AG09309 (cell line): ENCODE measurements around the gene CFLAR.
"Not testable (repeated sequence)": the region's sequence is repeated elsewhere in the genome, so short reads cannot be mapped to it uniquely, and the experiment has no call there.

Experiments used
- DNase-seq: peaks from one replicate; pipeline ENCODE4 v3.0.0-alpha.2; 2010; ENCODE audit warnings: low read depth
- H3K4me3 ChIP-seq: 2 replicates; pipeline ENCODE4 v1.5.1; 2011; ENCODE audit warnings: mild to moderate bottlenecking, low read depth, low read length, moderate library complexity; ENCODE audit not compliant: control insufficient read depth
- TF ChIP-seq, protein P1 (sequence below): IDR thresholded peaks from 2 replicates; pipeline ENCODE4 v1.5.1; 2011; ENCODE audit warnings: mild to moderate bottlenecking, low read depth, low read length, inconsistent platforms; ENCODE audit not compliant: insufficient read depth, control insufficient read depth; ENCODE audit errors: missing control alignments

Gene CFLAR

DNA sequence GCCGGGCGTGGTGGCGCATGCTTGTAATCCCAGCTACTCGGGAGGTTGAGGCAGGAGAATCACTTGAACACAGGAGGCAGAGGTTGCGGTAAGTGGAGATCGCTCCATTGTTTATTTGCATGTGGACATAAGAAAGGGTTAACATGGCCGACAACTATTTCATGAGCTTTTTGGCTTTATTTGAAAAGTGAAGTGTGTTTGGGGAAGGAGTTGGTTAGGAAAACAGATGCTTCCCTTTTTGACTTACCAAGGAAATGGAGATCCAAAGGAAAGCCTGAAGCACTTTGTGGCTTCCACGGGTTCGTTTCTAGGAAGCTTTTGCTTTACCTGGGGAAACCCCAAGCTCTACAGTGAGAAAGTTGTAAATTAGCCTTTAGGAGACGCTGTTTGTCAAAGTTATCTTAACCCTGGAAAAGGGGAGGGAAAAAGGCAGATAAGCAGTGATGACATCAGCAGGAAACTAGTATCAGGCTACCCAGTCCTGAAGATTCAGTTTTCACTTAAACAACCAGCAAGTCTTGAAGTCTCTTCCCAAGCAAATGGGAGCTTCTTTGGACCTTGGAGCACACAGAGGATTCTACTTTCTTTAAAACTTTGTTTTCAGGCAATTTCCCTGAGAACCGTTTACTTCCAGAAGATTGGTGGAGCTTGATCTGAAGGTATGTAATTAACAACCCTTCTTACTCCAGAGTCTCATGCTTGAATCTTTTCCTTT is 66.8 kb downstream of the CFLAR start, which contains the start of gene CASP10:
CASP10 (plus strand) TSS at position 492 of the 715 bp plus-strand sequence. CDS start 2,637 bp downstream, outside the sequence.
- peak within 1 kb of the TSS; percentile 24 for H3K4me3 ChIP-seq
- no peak for DNase-seq
- TF ChIP-seq, protein P1, sequence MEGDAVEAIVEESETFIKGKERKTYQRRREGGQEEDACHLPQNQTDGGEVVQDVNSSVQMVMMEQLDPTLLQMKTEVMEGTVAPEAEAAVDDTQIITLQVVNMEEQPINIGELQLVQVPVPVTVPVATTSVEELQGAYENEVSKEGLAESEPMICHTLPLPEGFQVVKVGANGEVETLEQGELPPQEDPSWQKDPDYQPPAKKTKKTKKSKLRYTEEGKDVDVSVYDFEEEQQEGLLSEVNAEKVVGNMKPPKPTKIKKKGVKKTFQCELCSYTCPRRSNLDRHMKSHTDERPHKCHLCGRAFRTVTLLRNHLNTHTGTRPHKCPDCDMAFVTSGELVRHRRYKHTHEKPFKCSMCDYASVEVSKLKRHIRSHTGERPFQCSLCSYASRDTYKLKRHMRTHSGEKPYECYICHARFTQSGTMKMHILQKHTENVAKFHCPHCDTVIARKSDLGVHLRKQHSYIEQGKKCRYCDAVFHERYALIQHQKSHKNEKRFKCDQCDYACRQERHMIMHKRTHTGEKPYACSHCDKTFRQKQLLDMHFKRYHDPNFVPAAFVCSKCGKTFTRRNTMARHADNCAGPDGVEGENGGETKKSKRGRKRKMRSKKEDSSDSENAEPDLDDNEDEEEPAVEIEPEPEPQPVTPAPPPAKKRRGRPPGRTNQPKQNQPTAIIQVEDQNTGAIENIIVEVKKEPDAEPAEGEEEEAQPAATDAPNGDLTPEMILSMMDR, result peak; percentile 41

DNA sequence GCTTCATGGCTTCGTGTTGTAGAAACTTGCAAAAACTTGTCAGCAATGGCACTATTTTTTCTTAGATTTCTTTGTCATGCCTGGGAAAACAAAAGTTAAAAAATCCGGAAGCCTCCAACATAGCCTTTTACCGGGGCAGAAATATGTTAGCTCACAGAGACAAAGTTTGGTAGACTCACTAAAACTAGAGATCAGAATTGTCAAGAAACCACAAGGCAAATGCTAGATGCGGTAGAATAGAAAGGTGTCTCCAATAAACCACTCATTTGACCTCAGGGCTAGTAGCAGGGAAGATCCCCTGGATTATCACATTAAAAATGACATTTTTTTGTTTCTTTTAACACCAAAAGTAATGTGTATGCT is 67.4 kb downstream of the CFLAR start:
- TF ChIP-seq, protein P1, result no peak
- H3K4me3 ChIP-seq, result peak overlapping the region; percentile 24
- no peak for DNase-seq

- not testable (repeated sequence) for H3K4me3 ChIP-seq, DNase-seq
Measured at GRCh38 chr2:201183835-201184234, 67.9 kb downstream of the CFLAR start.

- not testable (repeated sequence) for DNase-seq, H3K4me3 ChIP-seq
Measured at GRCh38 chr2:201184248-201184647, 68.3 kb downstream of the CFLAR start.

DNA sequence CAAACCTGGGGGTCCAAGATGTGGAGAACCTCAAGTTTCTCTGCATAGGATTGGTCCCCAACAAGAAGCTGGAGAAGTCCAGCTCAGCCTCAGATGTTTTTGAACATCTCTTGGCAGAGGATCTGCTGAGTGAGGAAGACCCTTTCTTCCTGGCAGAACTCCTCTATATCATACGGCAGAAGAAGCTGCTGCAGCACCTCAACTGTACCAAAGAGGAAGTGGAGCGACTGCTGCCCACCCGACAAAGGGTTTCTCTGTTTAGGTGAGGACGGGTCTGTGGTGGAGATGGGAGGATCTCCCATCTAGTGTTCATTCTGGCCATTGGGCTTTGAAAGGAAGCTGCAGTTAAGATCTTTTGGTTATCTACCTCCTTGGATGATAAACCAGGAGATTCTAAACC is 69.9 kb downstream of the CFLAR start:
- DNase-seq, result no peak
- H3K4me3 ChIP-seq, result no peak overlapping the region
- TF ChIP-seq, protein P1, result no peak

DNA sequence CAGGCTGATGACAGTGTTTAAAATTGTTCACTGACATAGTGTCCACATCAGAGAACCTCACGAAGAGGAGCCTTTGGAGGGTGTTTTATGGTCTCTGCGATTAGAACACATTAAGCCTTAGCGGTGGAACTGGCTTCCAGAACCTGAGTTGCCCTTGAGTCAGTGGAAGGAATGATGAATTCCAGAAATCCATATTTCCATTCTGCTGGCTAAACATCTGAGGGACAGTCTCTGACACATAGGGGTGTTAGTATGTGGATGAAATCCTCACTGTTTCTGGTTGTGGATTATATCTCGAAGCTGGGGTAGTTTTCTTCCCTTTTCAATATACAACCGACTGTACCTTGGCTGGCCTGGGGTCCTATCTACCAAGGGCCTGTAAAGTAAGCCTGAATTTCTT is 71.0 kb downstream of the CFLAR start:
- no peak for DNase-seq
- TF ChIP-seq, protein P1, result no peak
- H3K4me3 ChIP-seq, result no peak overlapping the region

DNA sequence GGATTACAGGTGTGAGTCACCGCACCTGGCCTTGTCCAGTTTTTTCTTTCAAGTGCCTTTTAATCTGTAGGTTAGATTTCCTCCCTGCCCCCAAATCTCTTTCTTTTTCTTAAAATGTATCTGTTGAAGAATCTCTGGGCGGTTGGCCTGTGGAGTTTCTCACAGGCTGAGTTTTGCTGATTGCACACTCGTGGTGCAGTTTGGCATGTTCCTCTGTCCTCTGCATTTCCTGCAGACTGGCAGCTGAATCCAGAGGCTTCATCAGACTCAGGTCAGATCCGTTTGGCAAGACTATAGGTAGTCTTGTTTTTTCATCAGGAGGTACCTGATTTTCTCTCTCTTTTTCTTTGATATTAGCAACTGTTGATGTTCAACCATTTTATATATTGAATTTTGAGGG is 72.5 kb downstream of the CFLAR start:
- no peak overlapping the region for H3K4me3 ChIP-seq
- DNase-seq, result no peak
- TF ChIP-seq, protein P1, result no peak
